Duodenal mucosa (tissue), 2 donors: ENCODE measurements around the gene PARP15.

Source experiments
- H3K27ac ChIP-seq: one replicate; pipeline ENCODE4 v1.7.0; 2013; ENCODE audit warnings: low read depth, low read length
- H3K27me3 ChIP-seq, 2 donors: one replicate each; pipeline ENCODE4 v1.7.0; 2013; ENCODE audit warnings: low read length in 2 of 2, control low read depth in 1 of 2; ENCODE audit not compliant: insufficient read depth in 2 of 2, control insufficient read depth in 1 of 2
- H3K36me3 ChIP-seq, 2 donors: one replicate each; pipeline ENCODE4 v1.7.0; 2013; ENCODE audit warnings: low read length in 2 of 2, control low read depth in 1 of 2; ENCODE audit not compliant: insufficient read depth in 2 of 2, control insufficient read depth in 1 of 2
- H3K4me1 ChIP-seq, 2 donors: one replicate each; pipeline ENCODE4 v1.7.0; 2013; ENCODE audit warnings: low read length in 2 of 2, control low read depth in 1 of 2; ENCODE audit not compliant: insufficient read depth in 2 of 2, control insufficient read depth in 1 of 2
- H3K4me3 ChIP-seq, 2 donors: one replicate each; pipeline ENCODE4 v1.7.0; 2013; ENCODE audit warnings: low read length in 2 of 2, low read depth in 1 of 2
- H3K9ac ChIP-seq, 2 donors: one replicate each; pipeline ENCODE4 v1.7.0; 2013; ENCODE audit warnings: low read length in 2 of 2, low read depth in 1 of 2
- H3K9me3 ChIP-seq, 2 donors: one replicate each; pipeline ENCODE4 v1.7.0; 2013; ENCODE audit warnings: low read length in 2 of 2, control low read depth in 1 of 2; ENCODE audit not compliant: control insufficient read depth in 1 of 2

The PARP15 gene

GRCh38 chr3:122577409-122578031 lies at the start of gene PARP15:
TSS of gene PARP15 (plus strand) at chr3:122577650. CDS start at chr3:122577668, 18 bp downstream.
- Histone ChIP-seq H3K4me3 (peak within 1 kb of the TSS; percentile 57 to 64), H3K4me1 (peaks cover 0 to 3% of the 10 kb centered on the region in 2 donors), H3K27me3 (no peaks in the 10 kb centered on the region), H3K27ac (no peak within 1 kb of the TSS), H3K9ac (peak within 1 kb of the TSS; percentile 29 to 30), H3K36me3 (peaks cover 2 to 14% of the 10 kb centered on the region in 2 donors), H3K9me3 (peaks cover 11 to 12% of the 10 kb centered on the region in 2 donors)

GRCh38 chr3:122530164-122530563 lies 47.3 kb upstream of the PARP15 start:
- no peaks in the 10 kb centered on the region for H3K4me1 ChIP-seq
- H3K36me3 ChIP-seq: peaks cover 41 to 50% of the 10 kb centered on the region in 2 donors

GRCh38 chr3:122533480-122533879 lies 44.0 kb upstream of the PARP15 start:
- Histone ChIP-seq H3K27me3 (no peaks in the 10 kb centered on the region), H3K9ac (no peak overlapping the region), H3K36me3 (peaks cover 54 to 58% of the 10 kb centered on the region in 2 donors), H3K27ac (no peak overlapping the region), H3K4me1 (no peaks in the 10 kb centered on the region), H3K9me3 (no peaks in the 10 kb centered on the region), H3K4me3 (no peak overlapping the region)

More at GRCh38 chr3:122530164-122530563, 47.3 kb upstream of the PARP15 start:
- Histone ChIP-seq H3K9ac (no peak overlapping the region), H3K4me3 (no peak overlapping the region), H3K27me3 (no peaks in the 10 kb centered on the region), H3K27ac (no peak overlapping the region), H3K9me3 (no peaks in the 10 kb centered on the region)

- Histone ChIP-seq H3K4me1 (no peaks in the 10 kb centered on the region), H3K27me3 (no peaks in the 10 kb centered on the region), H3K9ac (no peak overlapping the region), H3K9me3 (no peaks in the 10 kb centered on the region), H3K27ac (no peak overlapping the region), H3K36me3 (peaks cover 53 to 60% of the 10 kb centered on the region in 2 donors), H3K4me3 (no peak overlapping the region)
Measured at GRCh38 chr3:122533931-122534334, 43.5 kb upstream of the PARP15 start.

GRCh38 chr3:122535964-122536631 lies 41.4 kb upstream of the PARP15 start:
- no peak overlapping the region for H3K27ac ChIP-seq
- H3K4me3 ChIP-seq: no peak overlapping the region
- no peaks in the 10 kb centered on the region for H3K4me1 ChIP-seq
- H3K9me3 ChIP-seq: no peaks in the 10 kb centered on the region
- H3K36me3 ChIP-seq: peaks cover 47 to 75% of the 10 kb centered on the region in 2 donors
- H3K27me3 ChIP-seq: no peaks in the 10 kb centered on the region
- no peak overlapping the region for H3K9ac ChIP-seq

GRCh38 chr3:122536632-122537001 lies 40.8 kb upstream of the PARP15 start:
- H3K9ac ChIP-seq: no peak overlapping the region
- H3K36me3 ChIP-seq: peaks cover 49 to 77% of the 10 kb centered on the region in 2 donors
- no peaks in the 10 kb centered on the region for H3K4me1 ChIP-seq
- no peaks in the 10 kb centered on the region for H3K27me3 ChIP-seq
- no peaks in the 10 kb centered on the region for H3K9me3 ChIP-seq
- no peak overlapping the region for H3K4me3 ChIP-seq
- no peak overlapping the region for H3K27ac ChIP-seq

- no peak overlapping the region for H3K9ac ChIP-seq
- H3K4me1 ChIP-seq: no peaks in the 10 kb centered on the region
- no peak overlapping the region for H3K27ac ChIP-seq
- no peak overlapping the region for H3K4me3 ChIP-seq
- H3K9me3 ChIP-seq: no peaks in the 10 kb centered on the region
- peaks cover 28 to 58% of the 10 kb centered on the region in 2 donors for H3K36me3 ChIP-seq
- no peaks in the 10 kb centered on the region for H3K27me3 ChIP-seq
Measured at GRCh38 chr3:122538956-122539490, 38.4 kb upstream of the PARP15 start.

GRCh38 chr3:122546151-122546550 lies 31.3 kb upstream of the PARP15 start:
- Histone ChIP-seq H3K9me3 (no peaks in the 10 kb centered on the region), H3K36me3 (peaks cover 22 to 66% of the 10 kb centered on the region in 2 donors), H3K27me3 (no peaks in the 10 kb centered on the region)

GRCh38 chr3:122548076-122548475 lies 29.4 kb upstream of the PARP15 start:
- Histone ChIP-seq H3K9me3 (no peaks in the 10 kb centered on the region), H3K36me3 (peaks cover 31 to 79% of the 10 kb centered on the region in 2 donors), H3K4me1 (no peaks in the 10 kb centered on the region), H3K27ac (no peak overlapping the region), H3K27me3 (no peaks in the 10 kb centered on the region), H3K4me3 (no peak overlapping the region), H3K9ac (no peak overlapping the region)

More at GRCh38 chr3:122546151-122546550, 31.3 kb upstream of the PARP15 start:
- no peak overlapping the region for H3K27ac ChIP-seq
- no peak overlapping the region for H3K9ac ChIP-seq
- H3K4me3 ChIP-seq: no peak overlapping the region
- H3K4me1 ChIP-seq: no peaks in the 10 kb centered on the region

- Histone ChIP-seq H3K27ac (no peak overlapping the region), H3K36me3 (peaks cover 36 to 83% of the 10 kb centered on the region in 2 donors), H3K9me3 (no peaks in the 10 kb centered on the region), H3K4me3 (no peak overlapping the region), H3K27me3 (no peaks in the 10 kb centered on the region), H3K4me1 (no peaks in the 10 kb centered on the region), H3K9ac (no peak overlapping the region)
Measured at GRCh38 chr3:122548619-122549018, 28.8 kb upstream of the PARP15 start.
